Stimulated activated memory B cell treated with anti-CD40 and anti-IgM and Interleukin-4, amounts not matched to agents 10 μg/mL and 1 μg/mL and 100 μg/mL, for 72 hours (primary cell): ENCODE results near the gene ZBTB7C.

Experiments used
- ATAC-seq: fragments of 150-1000 bp; cut with Tn5 transposase; 2 replicates; pipeline ENCODE4 v1.10.0; 2021
- H3K27ac Mint-ChIP-seq: one replicate; pipeline ENCODE4 v1.8.0; 2022; ENCODE audit warnings: mild to moderate bottlenecking, mixed read lengths
- H3K27me3 Mint-ChIP-seq: one replicate; pipeline ENCODE4 v1.8.0; 2022; ENCODE audit warnings: mixed read lengths
- H3K36me3 Mint-ChIP-seq: one replicate; pipeline ENCODE4 v1.8.0; 2022; ENCODE audit warnings: mixed read lengths
- H3K4me1 Mint-ChIP-seq: one replicate; pipeline ENCODE4 v1.8.0; 2022; ENCODE audit warnings: mixed read lengths
- H3K4me3 Mint-ChIP-seq: one replicate; pipeline ENCODE4 v1.8.0; 2022; ENCODE audit warnings: mild to moderate bottlenecking, moderate library complexity, mixed read lengths
- H3K9me3 Mint-ChIP-seq: one replicate; pipeline ENCODE4 v1.8.0; 2022; ENCODE audit warnings: mixed read lengths

ZBTB7C gene

GRCh38 chr18:48229552-48229981, 179.6 kb downstream of the ZBTB7C start:
- no peak overlapping the region for H3K27ac Mint-ChIP-seq
- no peaks in the 10 kb centered on the region for H3K36me3 Mint-ChIP-seq
- no peak for ATAC-seq
- H3K4me1 Mint-ChIP-seq: no peaks in the 10 kb centered on the region
- H3K4me3 Mint-ChIP-seq: no peak overlapping the region
- H3K27me3 Mint-ChIP-seq: peaks cover 21% of the 10 kb centered on the region
- no peaks in the 10 kb centered on the region for H3K9me3 Mint-ChIP-seq

- Mint-ChIP-seq H3K4me3 (no peak overlapping the region), H3K9me3 (no peaks in the 10 kb centered on the region), H3K27me3 (peaks cover 18% of the 10 kb centered on the region), H3K4me1 (no peaks in the 10 kb centered on the region), H3K27ac (no peak overlapping the region), H3K36me3 (no peaks in the 10 kb centered on the region)
- no peak for ATAC-seq
Measured at GRCh38 chr18:48228841-48229240, 180.3 kb downstream of the ZBTB7C start.

GRCh38 chr18:48228301-48228715, 180.9 kb downstream of the ZBTB7C start:
- H3K4me3 Mint-ChIP-seq: no peak overlapping the region

GRCh38 chr18:48227206-48227605, 182.0 kb downstream of the ZBTB7C start:
- no peak for ATAC-seq
- Mint-ChIP-seq H3K4me3 (no peak overlapping the region), H3K27ac (no peak overlapping the region)

More at GRCh38 chr18:48228301-48228715, 180.9 kb downstream of the ZBTB7C start:
- Mint-ChIP-seq H3K27me3 (peaks cover 14% of the 10 kb centered on the region), H3K36me3 (no peaks in the 10 kb centered on the region), H3K4me1 (no peaks in the 10 kb centered on the region), H3K27ac (no peak overlapping the region), H3K9me3 (no peaks in the 10 kb centered on the region)
- no peak for ATAC-seq

GRCh38 chr18:48226401-48226800, 182.8 kb downstream of the ZBTB7C start:
- Mint-ChIP-seq H3K9me3 (no peaks in the 10 kb centered on the region), H3K36me3 (no peaks in the 10 kb centered on the region), H3K4me3 (no peak overlapping the region), H3K4me1 (no peaks in the 10 kb centered on the region), H3K27me3 (peaks cover 14% of the 10 kb centered on the region), H3K27ac (no peak overlapping the region)
- no peak for ATAC-seq

More at GRCh38 chr18:48227206-48227605, 182.0 kb downstream of the ZBTB7C start:
- H3K4me1 Mint-ChIP-seq: no peaks in the 10 kb centered on the region
- no peaks in the 10 kb centered on the region for H3K36me3 Mint-ChIP-seq
- H3K9me3 Mint-ChIP-seq: no peaks in the 10 kb centered on the region
- peaks cover 14% of the 10 kb centered on the region for H3K27me3 Mint-ChIP-seq

- Mint-ChIP-seq H3K4me1 (no peaks in the 10 kb centered on the region), H3K9me3 (no peaks in the 10 kb centered on the region), H3K27me3 (peaks cover 9% of the 10 kb centered on the region), H3K36me3 (no peaks in the 10 kb centered on the region), H3K4me3 (no peak overlapping the region), H3K27ac (no peak overlapping the region)
- ATAC-seq: no peak
Measured at GRCh38 chr18:48222118-48222517, 187.1 kb downstream of the ZBTB7C start.

GRCh38 chr18:48219810-48220499, 189.2 kb downstream of the ZBTB7C start:
- ATAC-seq: no peak
- no peaks in the 10 kb centered on the region for H3K9me3 Mint-ChIP-seq
- H3K4me3 Mint-ChIP-seq: no peak overlapping the region
- H3K27ac Mint-ChIP-seq: no peak overlapping the region
- no peaks in the 10 kb centered on the region for H3K4me1 Mint-ChIP-seq
- H3K27me3 Mint-ChIP-seq: peaks cover 9% of the 10 kb centered on the region
- no peaks in the 10 kb centered on the region for H3K36me3 Mint-ChIP-seq

GRCh38 chr18:48219037-48219809, 190.0 kb downstream of the ZBTB7C start:
- Mint-ChIP-seq H3K4me1 (no peaks in the 10 kb centered on the region), H3K27ac (no peak overlapping the region)
- no peak for ATAC-seq

GRCh38 chr18:48218285-48219022, 190.7 kb downstream of the ZBTB7C start:
- H3K27ac Mint-ChIP-seq: no peak overlapping the region
- peaks cover 9% of the 10 kb centered on the region for H3K27me3 Mint-ChIP-seq
- no peak overlapping the region for H3K4me3 Mint-ChIP-seq
- no peak for ATAC-seq
- no peaks in the 10 kb centered on the region for H3K36me3 Mint-ChIP-seq
- no peaks in the 10 kb centered on the region for H3K9me3 Mint-ChIP-seq
- H3K4me1 Mint-ChIP-seq: no peaks in the 10 kb centered on the region

More at GRCh38 chr18:48219037-48219809, 190.0 kb downstream of the ZBTB7C start:
- H3K9me3 Mint-ChIP-seq: no peaks in the 10 kb centered on the region
- H3K27me3 Mint-ChIP-seq: peaks cover 9% of the 10 kb centered on the region
- no peak overlapping the region for H3K4me3 Mint-ChIP-seq
- H3K36me3 Mint-ChIP-seq: no peaks in the 10 kb centered on the region

GRCh38 chr18:48217258-48218250, 191.6 kb downstream of the ZBTB7C start:
- Mint-ChIP-seq H3K27me3 (peaks cover 9% of the 10 kb centered on the region), H3K9me3 (no peaks in the 10 kb centered on the region), H3K4me1 (no peaks in the 10 kb centered on the region), H3K4me3 (no peak overlapping the region), H3K27ac (no peak overlapping the region), H3K36me3 (no peaks in the 10 kb centered on the region)
- peak; percentile 13 for ATAC-seq

GRCh38 chr18:48216639-48217257, 192.4 kb downstream of the ZBTB7C start:
- H3K4me3 Mint-ChIP-seq: no peak overlapping the region
- H3K36me3 Mint-ChIP-seq: no peaks in the 10 kb centered on the region
- H3K4me1 Mint-ChIP-seq: no peaks in the 10 kb centered on the region
- H3K27me3 Mint-ChIP-seq: peaks cover 9% of the 10 kb centered on the region
- H3K27ac Mint-ChIP-seq: no peak overlapping the region
- ATAC-seq: no peak
- H3K9me3 Mint-ChIP-seq: no peaks in the 10 kb centered on the region

GRCh38 chr18:48215876-48216638, 193.1 kb downstream of the ZBTB7C start:
- Mint-ChIP-seq H3K9me3 (no peaks in the 10 kb centered on the region), H3K4me1 (no peaks in the 10 kb centered on the region)
- ATAC-seq: no peak

GRCh38 chr18:48213791-48214190, 195.4 kb downstream of the ZBTB7C start:
- no peak overlapping the region for H3K4me3 Mint-ChIP-seq
- ATAC-seq: no peak
- peaks cover 5% of the 10 kb centered on the region for H3K27me3 Mint-ChIP-seq
- H3K27ac Mint-ChIP-seq: no peak overlapping the region
- peaks cover 3% of the 10 kb centered on the region for H3K9me3 Mint-ChIP-seq
- no peaks in the 10 kb centered on the region for H3K4me1 Mint-ChIP-seq
- no peaks in the 10 kb centered on the region for H3K36me3 Mint-ChIP-seq

More at GRCh38 chr18:48215876-48216638, 193.1 kb downstream of the ZBTB7C start:
- Mint-ChIP-seq H3K4me3 (no peak overlapping the region), H3K27me3 (peaks cover 9% of the 10 kb centered on the region), H3K27ac (no peak overlapping the region), H3K36me3 (no peaks in the 10 kb centered on the region)
